ENCODE data around the gene CAMKV.

The CAMKV gene

DNA sequence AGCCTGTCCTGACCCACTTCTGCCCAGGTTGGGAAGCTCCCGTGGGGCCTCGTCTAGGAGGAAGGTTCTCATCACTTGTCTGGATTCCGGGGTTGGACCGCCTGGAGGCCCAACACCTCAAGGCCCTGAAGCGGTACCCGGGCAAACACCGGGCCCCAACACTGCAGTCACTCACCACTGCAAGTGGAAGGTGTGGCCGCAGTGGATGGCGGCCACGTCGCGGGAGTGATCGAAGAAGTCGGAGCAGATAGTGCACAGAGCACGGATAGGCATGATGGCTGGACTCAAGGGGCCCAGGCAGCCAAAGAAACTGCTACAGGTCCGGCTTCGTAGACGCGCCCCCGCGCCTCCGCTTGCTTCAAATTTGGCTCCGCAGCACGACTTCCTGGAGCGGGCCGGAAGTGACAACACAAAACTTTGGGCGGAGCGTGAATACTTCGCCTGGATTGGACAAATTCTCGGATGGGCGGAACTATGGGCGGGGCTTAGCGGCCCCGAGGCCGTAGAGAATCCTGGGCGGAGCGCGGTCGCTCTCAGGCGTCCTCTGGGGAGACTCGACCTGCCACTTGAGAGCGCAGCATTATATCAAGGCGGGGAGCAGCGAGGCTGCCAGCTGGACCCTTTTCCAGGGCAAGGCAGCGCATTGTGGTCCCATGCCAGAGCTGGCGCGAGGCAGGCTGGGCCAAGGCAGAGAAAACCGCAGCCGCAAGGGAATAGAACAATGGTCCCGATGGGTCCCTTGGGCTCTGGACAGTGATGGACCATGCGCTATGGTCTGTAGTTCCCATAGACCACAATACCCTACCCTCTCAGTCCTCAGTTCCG, 13.3 kb downstream of the CAMKV start, which contains the start of gene TRAIP:
TRAIP (minus strand) TSS at position 384 of the 825 bp plus-strand sequence; CDS start at position 273, 111 bp downstream.
- DNase-seq (ENCODE audit: low spot score): peak; percentile 100
- TF ChIP-seq, protein P1, sequence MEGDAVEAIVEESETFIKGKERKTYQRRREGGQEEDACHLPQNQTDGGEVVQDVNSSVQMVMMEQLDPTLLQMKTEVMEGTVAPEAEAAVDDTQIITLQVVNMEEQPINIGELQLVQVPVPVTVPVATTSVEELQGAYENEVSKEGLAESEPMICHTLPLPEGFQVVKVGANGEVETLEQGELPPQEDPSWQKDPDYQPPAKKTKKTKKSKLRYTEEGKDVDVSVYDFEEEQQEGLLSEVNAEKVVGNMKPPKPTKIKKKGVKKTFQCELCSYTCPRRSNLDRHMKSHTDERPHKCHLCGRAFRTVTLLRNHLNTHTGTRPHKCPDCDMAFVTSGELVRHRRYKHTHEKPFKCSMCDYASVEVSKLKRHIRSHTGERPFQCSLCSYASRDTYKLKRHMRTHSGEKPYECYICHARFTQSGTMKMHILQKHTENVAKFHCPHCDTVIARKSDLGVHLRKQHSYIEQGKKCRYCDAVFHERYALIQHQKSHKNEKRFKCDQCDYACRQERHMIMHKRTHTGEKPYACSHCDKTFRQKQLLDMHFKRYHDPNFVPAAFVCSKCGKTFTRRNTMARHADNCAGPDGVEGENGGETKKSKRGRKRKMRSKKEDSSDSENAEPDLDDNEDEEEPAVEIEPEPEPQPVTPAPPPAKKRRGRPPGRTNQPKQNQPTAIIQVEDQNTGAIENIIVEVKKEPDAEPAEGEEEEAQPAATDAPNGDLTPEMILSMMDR (IDR thresholded peaks at IDR 0.05; ENCODE audit: borderline replicate concordance, control extremely low read depth, extremely low read depth, insufficient read depth, missing control alignments): no peak
- in situ Hi-C loops (cut with MboI; ENCODE audit: low sequenced_read_pairs, unreplicated experiment): no loop called here

DNA sequence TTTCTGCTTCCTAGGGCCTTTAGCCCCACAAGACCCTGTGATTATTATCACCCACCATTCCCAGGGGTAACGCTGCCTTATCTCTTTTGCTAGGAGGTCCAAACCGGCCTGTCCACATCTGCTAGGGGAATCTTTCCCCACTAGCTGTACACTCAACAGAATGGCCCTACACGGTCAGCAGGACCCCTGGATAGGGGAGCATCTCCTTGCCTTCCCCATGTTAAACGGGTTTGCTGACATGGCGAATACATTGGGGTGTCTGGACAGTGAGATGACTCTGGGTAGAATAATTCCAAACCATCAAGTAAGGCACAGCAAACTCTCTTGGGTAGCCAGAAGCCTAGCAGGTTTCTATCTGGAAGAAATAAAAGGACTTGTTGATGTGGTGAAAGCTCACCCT, 14.0 kb downstream of the CAMKV start:
- DNase-seq (ENCODE audit: low spot score): no peak
- in situ Hi-C loops (cut with MboI; ENCODE audit: low sequenced_read_pairs, unreplicated experiment): no loop called here
- TF ChIP-seq, protein P1 (IDR thresholded peaks at IDR 0.05; ENCODE audit: borderline replicate concordance, control extremely low read depth, extremely low read depth, insufficient read depth, missing control alignments): no peak

DNA sequence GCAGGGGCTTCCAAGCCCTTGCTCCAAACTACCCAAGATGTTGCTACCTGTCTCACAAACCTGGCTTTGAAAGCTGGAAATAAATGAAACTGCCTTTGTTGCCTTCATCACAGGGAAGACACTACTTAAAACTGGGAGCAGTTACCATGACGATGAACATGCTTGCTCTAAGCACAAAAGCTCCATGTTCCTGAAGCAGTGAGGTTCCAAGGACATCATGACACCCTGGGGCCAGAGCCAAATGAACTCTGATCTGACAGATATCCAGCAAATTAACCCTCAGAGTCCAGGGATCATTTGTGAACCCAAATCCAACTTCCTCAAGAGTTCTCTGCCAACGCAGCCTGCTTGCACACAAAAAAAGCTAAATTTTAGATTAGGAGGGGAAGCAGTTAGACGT, 24.0 kb downstream of the CAMKV start:
- no peak for DNase-seq (ENCODE audit: low spot score)
- in situ Hi-C loops (cut with MboI; ENCODE audit: low sequenced_read_pairs, unreplicated experiment): no loop called here
- TF ChIP-seq, protein P1 (IDR thresholded peaks at IDR 0.05; ENCODE audit: borderline replicate concordance, control extremely low read depth, extremely low read depth, insufficient read depth, missing control alignments): no peak

DNA sequence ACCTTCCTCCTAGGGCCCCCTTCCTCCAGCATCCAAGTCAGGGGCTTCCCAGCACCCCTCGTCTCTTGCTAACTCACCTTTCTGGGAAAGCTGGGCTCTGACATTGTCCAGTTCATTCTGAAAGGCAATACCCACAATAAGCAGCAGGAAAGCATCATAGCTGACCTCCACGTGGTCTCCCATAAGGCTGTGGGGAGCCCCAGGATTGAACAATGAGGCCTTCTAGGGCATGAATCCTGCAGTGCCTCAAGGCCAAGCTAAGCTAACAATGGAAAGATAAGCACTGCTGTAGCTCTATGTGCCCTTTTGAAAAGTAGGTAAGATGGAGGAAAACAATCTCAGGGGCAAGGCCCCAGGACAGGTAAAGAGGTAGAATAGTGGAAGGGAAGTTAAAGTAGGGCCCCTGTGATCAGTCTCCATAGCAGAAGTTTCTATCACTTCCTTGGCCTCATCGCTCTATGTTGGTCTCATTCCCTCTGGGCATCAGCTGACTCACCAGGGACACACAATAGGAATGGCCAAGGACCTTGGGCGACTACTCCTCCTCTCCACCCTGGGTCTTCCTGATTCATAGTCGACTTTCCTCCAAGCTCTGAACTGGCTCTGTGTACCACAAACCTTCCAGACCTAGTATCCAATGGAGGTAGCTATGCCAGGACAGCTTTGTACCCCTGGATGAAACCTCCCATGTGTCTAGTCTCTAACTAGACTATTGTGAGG, 25.1 kb downstream of the CAMKV start:
- in situ Hi-C loops (cut with MboI; ENCODE audit: low sequenced_read_pairs, unreplicated experiment): no loop called here
- no peak for DNase-seq (ENCODE audit: low spot score)
- TF ChIP-seq, protein P1 (IDR thresholded peaks at IDR 0.05; ENCODE audit: borderline replicate concordance, control extremely low read depth, extremely low read depth, insufficient read depth, missing control alignments): no peak

DNA sequence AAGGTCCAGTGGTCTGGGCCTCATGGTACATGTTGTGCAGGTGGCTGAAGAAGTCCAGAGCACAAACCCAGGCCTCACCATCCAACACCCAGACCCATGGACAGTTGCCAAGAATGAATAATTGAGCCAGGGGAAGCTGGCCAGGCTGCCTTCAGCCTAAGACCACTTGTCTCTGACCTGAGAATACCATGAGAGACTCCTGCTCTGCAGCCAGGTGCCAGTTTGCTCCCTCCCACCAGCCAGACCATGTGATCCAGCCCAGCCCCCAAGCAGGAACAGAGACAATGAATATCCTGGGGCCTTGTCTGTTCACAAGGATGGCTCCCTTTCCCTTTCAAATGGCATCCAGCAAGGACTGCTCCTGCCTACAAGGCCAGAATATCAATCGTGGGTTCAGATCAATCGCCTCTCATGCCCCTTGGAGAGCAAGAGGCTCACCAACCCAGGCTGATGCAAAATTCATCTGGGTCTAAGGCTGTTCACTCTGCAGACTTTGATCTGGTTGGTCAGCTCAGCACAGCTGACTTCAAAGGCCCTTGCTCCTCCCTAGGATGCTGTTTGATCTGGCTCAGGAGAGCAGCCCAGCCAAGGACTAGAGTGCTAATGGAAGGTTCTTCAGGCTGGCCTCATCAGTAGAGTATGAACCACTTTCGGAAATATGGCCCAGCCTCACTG, 26.7 kb downstream of the CAMKV start:
- TF ChIP-seq, protein P1 (IDR thresholded peaks at IDR 0.05; ENCODE audit: borderline replicate concordance, control extremely low read depth, extremely low read depth, insufficient read depth, missing control alignments): no peak
- in situ Hi-C loops (cut with MboI; ENCODE audit: low sequenced_read_pairs, unreplicated experiment): no loop called here
- DNase-seq (ENCODE audit: low spot score): no peak

DNA sequence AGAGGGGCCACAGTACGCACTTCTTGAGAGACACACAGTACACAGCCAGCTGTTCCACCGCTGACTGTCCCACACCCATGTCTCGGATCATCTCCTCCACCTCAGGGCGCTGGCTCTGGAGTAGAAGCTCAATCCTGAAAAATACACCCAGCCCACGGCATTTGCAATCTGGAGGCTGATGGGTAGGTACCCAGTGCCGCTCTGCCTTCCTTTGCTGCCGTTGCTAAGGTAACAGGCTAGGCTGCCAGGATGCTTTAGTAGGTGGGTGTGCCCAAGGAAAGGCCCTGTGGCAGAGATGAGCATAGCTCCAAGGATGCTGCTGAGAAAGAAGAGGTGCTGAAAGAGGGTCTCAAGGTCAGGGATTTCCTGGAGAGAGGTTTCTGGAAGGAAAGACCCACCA, 27.9 kb downstream of the CAMKV start:
- in situ Hi-C loops (cut with MboI; ENCODE audit: low sequenced_read_pairs, unreplicated experiment): no loop called here
- DNase-seq (ENCODE audit: low spot score): no peak
- TF ChIP-seq, protein P1 (IDR thresholded peaks at IDR 0.05; ENCODE audit: borderline replicate concordance, control extremely low read depth, extremely low read depth, insufficient read depth, missing control alignments): no peak

Measured in GM13976 (cell line).